Adipocyte (in vitro differentiated cells): ENCODE measurements around the gene ULK2.
"Not testable (repeated sequence)": the region's sequence is repeated elsewhere in the genome, so short reads cannot be mapped to it uniquely, and the experiment has no call there.

Experiments used
- DNase-seq: peaks from one replicate; pipeline ENCODE4 v3.0.0-alpha.2; 2015; ENCODE audit warnings: low read depth
- H3K27me3 ChIP-seq: replicated peaks from 2 replicates; pipeline ENCODE4 v1.7.0; 2013; ENCODE audit warnings: mild to moderate bottlenecking, low read length, moderate library complexity; ENCODE audit not compliant: control insufficient read depth, insufficient read depth
- H3K36me3 ChIP-seq: 2 replicates; pipeline ENCODE4 v1.7.0; 2013; ENCODE audit warnings: low read length, mild to moderate bottlenecking, moderate library complexity; ENCODE audit not compliant: control insufficient read depth, insufficient read depth, severe bottlenecking
- H3K4me1 ChIP-seq: 2 replicates; pipeline ENCODE4 v1.7.0; 2013; ENCODE audit warnings: mild to moderate bottlenecking, low read length, moderate library complexity; ENCODE audit not compliant: control insufficient read depth, insufficient read depth
- H3K4me3 ChIP-seq: 2 replicates; pipeline ENCODE4 v1.7.0; 2013; ENCODE audit warnings: mild to moderate bottlenecking, low read length, moderate library complexity
- H3K9ac ChIP-seq: 2 replicates; pipeline ENCODE4 v1.7.0; 2013; ENCODE audit warnings: mild to moderate bottlenecking, low read length, moderate library complexity
- H3K9me3 ChIP-seq: 2 replicates; pipeline ENCODE4 v1.7.0; 2013; ENCODE audit warnings: mild to moderate bottlenecking, low read length, moderate library complexity; ENCODE audit not compliant: control insufficient read depth

Gene ULK2

GRCh38 chr17:19860647-19861177 lies 7.0 kb downstream of the ULK2 start:
- DNase-seq, H3K9ac ChIP-seq, H3K4me1 ChIP-seq, H3K4me3 ChIP-seq, H3K9me3 ChIP-seq, H3K27me3 ChIP-seq: not testable (repeated sequence)
- H3K36me3 ChIP-seq: peaks cover 15% of the 10 kb centered on the region

- Histone ChIP-seq H3K27me3 (no peaks in the 10 kb centered on the region), H3K9ac (no peak overlapping the region), H3K4me1 (no peaks in the 10 kb centered on the region), H3K36me3 (peaks cover 9% of the 10 kb centered on the region), H3K9me3 (no peaks in the 10 kb centered on the region), H3K4me3 (no peak overlapping the region)
- DNase-seq: no peak
Observed at GRCh38 chr17:19857640-19858039, 10.1 kb downstream of the ULK2 start.

- no peaks in the 10 kb centered on the region for H3K9me3 ChIP-seq
- no peaks in the 10 kb centered on the region for H3K4me1 ChIP-seq
- no peak overlapping the region for H3K4me3 ChIP-seq
- no peak for DNase-seq
- no peaks in the 10 kb centered on the region for H3K27me3 ChIP-seq
- no peak overlapping the region for H3K9ac ChIP-seq
- peaks cover 22% of the 10 kb centered on the region for H3K36me3 ChIP-seq
Observed at GRCh38 chr17:19833914-19834313, 33.8 kb downstream of the ULK2 start.

- H3K9ac ChIP-seq: no peak overlapping the region
Observed at GRCh38 chr17:19830061-19830460, 37.7 kb downstream of the ULK2 start.

GRCh38 chr17:19812407-19812806 lies 55.3 kb downstream of the ULK2 start:
- Histone ChIP-seq H3K27me3 (no peaks in the 10 kb centered on the region), H3K9ac (no peak overlapping the region), H3K4me3 (no peak overlapping the region), H3K4me1 (no peaks in the 10 kb centered on the region), H3K9me3 (no peaks in the 10 kb centered on the region), H3K36me3 (peaks cover 50% of the 10 kb centered on the region)
- DNase-seq: peak; percentile 21

More at GRCh38 chr17:19830061-19830460, 37.7 kb downstream of the ULK2 start:
- Histone ChIP-seq H3K27me3 (no peaks in the 10 kb centered on the region), H3K4me1 (no peaks in the 10 kb centered on the region), H3K9me3 (no peaks in the 10 kb centered on the region), H3K36me3 (peaks cover 25% of the 10 kb centered on the region), H3K4me3 (no peak overlapping the region)
- DNase-seq: no peak

GRCh38 chr17:19805006-19805405 lies 62.7 kb downstream of the ULK2 start:
- DNase-seq: peak; percentile 70
- H3K4me1 ChIP-seq: peaks cover 13% of the 10 kb centered on the region
- no peaks in the 10 kb centered on the region for H3K9me3 ChIP-seq
- H3K9ac ChIP-seq: no peak overlapping the region
- H3K4me3 ChIP-seq: no peak overlapping the region
- no peaks in the 10 kb centered on the region for H3K27me3 ChIP-seq
- peaks cover 40% of the 10 kb centered on the region for H3K36me3 ChIP-seq

GRCh38 chr17:19800571-19800970 lies 67.2 kb downstream of the ULK2 start:
- Histone ChIP-seq H3K4me3 (no peak overlapping the region), H3K4me1 (peaks cover 11% of the 10 kb centered on the region), H3K27me3 (no peaks in the 10 kb centered on the region), H3K9me3 (no peaks in the 10 kb centered on the region), H3K36me3 (peaks cover 57% of the 10 kb centered on the region), H3K9ac (no peak overlapping the region)
- DNase-seq: no peak

GRCh38 chr17:19799796-19800195 lies 67.9 kb downstream of the ULK2 start:
- H3K9ac ChIP-seq: no peak overlapping the region
- no peak for DNase-seq
- H3K4me1 ChIP-seq: peaks cover 4% of the 10 kb centered on the region
- no peaks in the 10 kb centered on the region for H3K9me3 ChIP-seq
- H3K36me3 ChIP-seq: peaks cover 64% of the 10 kb centered on the region
- no peaks in the 10 kb centered on the region for H3K27me3 ChIP-seq
- H3K4me3 ChIP-seq: no peak overlapping the region

GRCh38 chr17:19796457-19796856 lies 71.3 kb downstream of the ULK2 start:
- Histone ChIP-seq H3K9me3 (peaks cover 7% of the 10 kb centered on the region), H3K4me1 (no peaks in the 10 kb centered on the region), H3K36me3 (peaks cover 73% of the 10 kb centered on the region)

GRCh38 chr17:19791918-19792550 lies 75.7 kb downstream of the ULK2 start:
- Histone ChIP-seq H3K27me3 (no peaks in the 10 kb centered on the region), H3K9ac (no peak overlapping the region), H3K36me3 (peaks cover 72% of the 10 kb centered on the region), H3K9me3 (peaks cover 7% of the 10 kb centered on the region), H3K4me1 (peaks cover 5% of the 10 kb centered on the region), H3K4me3 (no peak overlapping the region)
- no peak for DNase-seq

More at GRCh38 chr17:19796457-19796856, 71.3 kb downstream of the ULK2 start:
- no peak overlapping the region for H3K4me3 ChIP-seq
- DNase-seq: no peak
- no peaks in the 10 kb centered on the region for H3K27me3 ChIP-seq
- H3K9ac ChIP-seq: no peak overlapping the region

GRCh38 chr17:19787733-19788357 lies 79.9 kb downstream of the ULK2 start:
- Histone ChIP-seq H3K4me3 (no peak overlapping the region), H3K27me3 (no peaks in the 10 kb centered on the region), H3K9ac (no peak overlapping the region), H3K36me3 (peaks cover 43% of the 10 kb centered on the region), H3K9me3 (no peaks in the 10 kb centered on the region), H3K4me1 (peaks cover 5% of the 10 kb centered on the region)
- peak; percentile 21 for DNase-seq
